Liver (tissue), 9 donors: ENCODE data around the gene HSPE1. TPM values are rescaled to one million over a fixed set of nuclear protein-coding genes. Genes with fewer than 3 reads are reported as not detected.

Source experiments
- DNase-seq: peaks from one replicate; pipeline ENCODE4 v3.0.0-alpha.2; 2017; ENCODE audit warnings: low spot score
- H3K27ac ChIP-seq, 2 donors: one replicate each; pipeline ENCODE4 v1.7.0; 2013; ENCODE audit warnings: inconsistent platforms in 2 of 2, low read length in 2 of 2, control low read depth in 1 of 2, low read depth in 1 of 2, mild to moderate bottlenecking in 1 of 2
- H3K27me3 ChIP-seq, 4 donors: one replicate each; pipeline versions ENCODE4 v1.6.1 to v1.7.0; 2013; ENCODE audit warnings: low read length in 3 of 4, inconsistent platforms in 1 of 4, mild to moderate bottlenecking in 1 of 4, moderate library complexity in 1 of 4; ENCODE audit not compliant: control insufficient read depth in 4 of 4, insufficient read depth in 4 of 4
- H3K36me3 ChIP-seq, 4 donors: one replicate each; pipeline versions ENCODE4 v1.6.1 to v1.7.0; 2013; ENCODE audit warnings: low read length in 3 of 4, mild to moderate bottlenecking in 3 of 4, low read depth in 1 of 4, moderate library complexity in 1 of 4; ENCODE audit not compliant: control insufficient read depth in 4 of 4, insufficient read depth in 3 of 4
- H3K4me1 ChIP-seq, 4 donors: one replicate each; pipeline versions ENCODE4 v1.6.1 to v1.7.0; 2013; ENCODE audit warnings: low read length in 3 of 4, mild to moderate bottlenecking in 3 of 4, moderate library complexity in 1 of 4; ENCODE audit not compliant: control insufficient read depth in 4 of 4, insufficient read depth in 4 of 4
- H3K4me3 ChIP-seq, 3 donors: one replicate each; pipeline versions ENCODE4 v1.6.1 to v1.7.0; 2013; ENCODE audit warnings: low read length in 3 of 3, control low read depth in 1 of 3, low read depth in 1 of 3, mild to moderate bottlenecking in 1 of 3
- H3K9ac ChIP-seq, 2 donors: one replicate each; pipeline ENCODE4 v1.7.0; 2013; ENCODE audit warnings: low read length in 2 of 2, mild to moderate bottlenecking in 2 of 2, moderate library complexity in 2 of 2, control low read depth in 1 of 2, low read depth in 1 of 2
- H3K9me3 ChIP-seq, 4 donors: one replicate each; pipeline versions ENCODE4 v1.6.1 to v1.7.0; 2013; ENCODE audit warnings: low read length in 3 of 4; ENCODE audit not compliant: control insufficient read depth in 4 of 4
- ATF3 ChIP-seq: IDR thresholded peaks from 2 replicates; pipeline ENCODE4 v1.6.1; 2016; ENCODE audit warnings: antibody characterized with exemption
- EGR1 ChIP-seq, 2 donors: IDR thresholded peaks; 2 replicates each; pipeline ENCODE4 v1.6.1; 2016 to 2018; ENCODE audit warnings: antibody characterized with exemption in 2 of 2, low read depth in 2 of 2
- FOXA1 ChIP-seq: IDR thresholded peaks from 2 replicates; pipeline ENCODE4 v1.6.1; 2016; ENCODE audit warnings: antibody characterized with exemption
- FOXA2 ChIP-seq: IDR thresholded peaks from 2 replicates; pipeline ENCODE4 v1.6.1; 2016; ENCODE audit warnings: antibody characterized with exemption
- GABPA ChIP-seq, 2 donors: IDR thresholded peaks in 1 of 2; conservative IDR thresholded peaks in 1 of 2; 2 replicates each; pipeline ENCODE4 v1.6.1; 2016; ENCODE audit warnings: antibody characterized with exemption in 2 of 2, mild to moderate bottlenecking in 1 of 2, moderate library complexity in 1 of 2
- HNF4A ChIP-seq, 2 donors: conservative IDR thresholded peaks; 2 replicates each; pipeline ENCODE4 v1.6.1; 2016; ENCODE audit warnings: antibody characterized with exemption in 2 of 2, mild to moderate bottlenecking in 2 of 2
- HNF4G ChIP-seq: IDR thresholded peaks from 2 replicates; pipeline ENCODE4 v1.6.1; 2016; ENCODE audit warnings: antibody characterized with exemption
- MAX ChIP-seq: IDR thresholded peaks from 2 replicates; pipeline ENCODE4 v1.6.1; 2016; ENCODE audit warnings: antibody characterized with exemption
- NR2F2 ChIP-seq: IDR thresholded peaks from 2 replicates; pipeline ENCODE4 v1.6.1; 2016; ENCODE audit warnings: antibody characterized with exemption
- RAD21 ChIP-seq, 2 donors: IDR thresholded peaks; 2 replicates each; pipeline ENCODE4 v1.6.1; 2016; ENCODE audit warnings: antibody characterized with exemption in 2 of 2, mild to moderate bottlenecking in 2 of 2
- RXRA ChIP-seq, 2 donors: IDR thresholded peaks; 2 replicates each; pipeline ENCODE4 v1.6.1; 2017 to 2018; ENCODE audit warnings: antibody characterized with exemption in 2 of 2, mild to moderate bottlenecking in 1 of 2
- SP1 ChIP-seq: IDR thresholded peaks from 2 replicates; pipeline ENCODE4 v1.6.1; 2018; ENCODE audit warnings: antibody characterized with exemption, mild to moderate bottlenecking
- TAF1 ChIP-seq: conservative IDR thresholded peaks from 2 replicates; pipeline ENCODE4 v1.6.1; 2016; ENCODE audit warnings: antibody characterized with exemption, mild to moderate bottlenecking
- YY1 ChIP-seq: IDR thresholded peaks from 2 replicates; pipeline ENCODE4 v1.6.1; 2016; ENCODE audit warnings: antibody characterized with exemption, mild to moderate bottlenecking
- ZBTB33 ChIP-seq: IDR thresholded peaks from 2 replicates; pipeline ENCODE4 v1.6.1; 2016; ENCODE audit warnings: antibody characterized with exemption
- WGBS: extraction: QIAGEN DNeasy Blood & Tissue Kit; methylation state at CpG from one replicate; pipeline ENCODE4 v1.1.7; 2013; 5-methylcytosine and 5-hydroxymethylcytosine counted together
- polyA plus RNA-seq, 2 donors: library from polyadenylated mRNA; stranded (reverse) in 1 of 2; unstranded in 1 of 2; fragments of 200-250 nt in 1 of 2; fragments of >200 nt in 1 of 2; fragmentation: Nextera tagmentation in 1 of 2; extraction: Ambion mirVana in 1 of 2; gene quantifications; one replicate each; pipeline versions ENCODE4 v1.2.1 to v1.2.3, GENCODE V29; 2013 to 2015
- total RNA-seq, 2 donors: library from RNA; depleted of rRNA; stranded (reverse); fragments of >200 nt; gene quantifications; one replicate each; pipeline ENCODE4 v1.2.3, GENCODE V29; 2014
- donor health status: healthy.
- donor health status: healthy.
- donor health status: healthy.
- donor health status: healthy.
- donor health status: healthy.

Gene HSPE1
- total and polyA plus RNA-seq, 4 donors, result 88.2 to 347 (median 190) TPM

GRCh38 chr2:197498235-197498936 lies 1.8 kb upstream of the HSPE1 start (continued):
- TF ChIP-seq GABPA (IDR thresholded peaks at IDR 0.05 in 1 of 2, conservative IDR thresholded peaks at IDR 0.05 in 1 of 2) (no peak), SP1 (no peak), HNF4G (no peak), MAX (no peak), NR2F2 (no peak), RXRA (IDR thresholded peaks at IDR 0.05) (no peak)

- H3K4me1 ChIP-seq, result peaks cover 8 to 35% (median 11%) of the 10 kb centered on the region in 4 donors
- TF ChIP-seq YY1 (peak; percentile 70), SP1 (peak; percentile 35), EGR1 (IDR thresholded peaks at IDR 0.05; ENCODE audit: low read depth in 2 of 2) (peak in 1 of 2 donors; percentile 19), RAD21 (IDR thresholded peaks at IDR 0.05) (peak in 1 of 2 donors; percentile 33), GABPA (IDR thresholded peaks at IDR 0.05 in 1 of 2, conservative IDR thresholded peaks at IDR 0.05 in 1 of 2) (no peak), ATF3 (no peak), HNF4A (conservative IDR thresholded peaks at IDR 0.05) (peak in 1 of 2 donors; percentile 24), FOXA1 (no peak), NR2F2 (peak; percentile 10), FOXA2 (no peak), ZBTB33 (no peak), MAX (peak; percentile 64), TAF1 (peak; percentile 31), RXRA (IDR thresholded peaks at IDR 0.05) (peak; percentile 27 to 30)
- peak overlapping the region; percentile 84 to 96 for H3K9ac ChIP-seq
Measured at GRCh38 chr2:197498937-197499593, 1.1 kb upstream of the HSPE1 start.

GRCh38 chr2:197500503-197501131 lies 438 bp downstream of the HSPE1 start:
- Histone ChIP-seq H3K9me3 (no peaks in the 10 kb centered on the region), H3K9ac (peak overlapping the region; percentile 92 to 96), H3K27me3 (no peaks in the 10 kb centered on the region), H3K36me3 (peaks cover 3 to 38% (median 19%) of the 10 kb centered on the region in 4 donors), H3K27ac (peak overlapping the region; percentile 93 to 97), H3K4me3 (peak overlapping the region; percentile 72 to 90 (median 82)), H3K4me1 (peaks cover 8 to 34% (median 10%) of the 10 kb centered on the region in 4 donors)
- no peak for TF ChIP-seq YY1
- DNase-seq, result no peak
- WGBS, result under 1% methylated on average over 30 of the region's 30 CpGs

More at GRCh38 chr2:197498937-197499593, 1.1 kb upstream of the HSPE1 start:
- no peaks in the 10 kb centered on the region for H3K27me3 ChIP-seq
- peaks cover 6 to 45% (median 29%) of the 10 kb centered on the region in 4 donors for H3K36me3 ChIP-seq
- peak overlapping the region; percentile 82 to 98 (median 91) for H3K4me3 ChIP-seq
- peak; percentile 76 for DNase-seq
- H3K9me3 ChIP-seq, result no peaks in the 10 kb centered on the region
- WGBS, result under 1% methylated on average over 46 of the region's 46 CpGs
- peak overlapping the region; percentile 93 to 97 for H3K27ac ChIP-seq
